ENCODE results near the gene ERC2.

ERC2 gene

DNA sequence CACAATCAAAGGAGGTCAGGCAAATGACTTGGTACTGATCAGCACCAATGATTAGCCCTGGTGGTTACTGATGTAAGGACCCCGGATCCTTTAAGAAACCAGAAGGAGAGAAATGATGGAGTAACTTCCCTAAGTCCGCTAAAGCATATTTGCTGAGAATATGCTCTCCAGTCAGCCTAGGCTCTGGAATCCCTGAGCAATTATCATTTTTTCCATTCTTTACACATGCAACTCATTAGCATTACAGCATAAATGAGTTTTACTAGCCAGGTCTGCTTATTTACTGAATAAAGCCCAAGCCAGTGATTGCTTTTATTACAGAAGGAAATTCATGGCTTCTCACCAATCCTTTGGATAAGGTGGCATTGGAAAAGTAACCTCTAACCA lies 842.0 kb downstream of the ERC2 start:
- DNase-seq = no peak

DNA sequence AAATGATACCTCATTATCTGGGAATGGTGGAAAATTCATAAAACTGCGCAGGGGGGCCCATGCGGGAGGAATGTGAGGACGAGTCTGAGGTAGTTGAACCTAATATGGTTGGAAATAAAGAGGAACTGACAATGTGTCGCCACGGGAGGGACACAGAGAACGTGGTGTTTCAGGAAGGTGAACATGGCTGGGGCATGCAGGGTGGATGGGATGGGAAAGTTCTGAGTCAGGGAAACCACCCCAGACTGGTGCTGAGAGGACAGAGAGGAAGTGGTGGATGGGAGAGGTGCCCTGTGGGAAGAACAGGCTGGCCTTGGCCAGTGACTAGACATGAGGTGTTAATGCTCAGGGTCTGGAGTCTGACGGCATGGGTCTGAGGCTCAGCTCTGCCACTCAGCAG lies 844.0 kb downstream of the ERC2 start:
- no peak for DNase-seq

DNA sequence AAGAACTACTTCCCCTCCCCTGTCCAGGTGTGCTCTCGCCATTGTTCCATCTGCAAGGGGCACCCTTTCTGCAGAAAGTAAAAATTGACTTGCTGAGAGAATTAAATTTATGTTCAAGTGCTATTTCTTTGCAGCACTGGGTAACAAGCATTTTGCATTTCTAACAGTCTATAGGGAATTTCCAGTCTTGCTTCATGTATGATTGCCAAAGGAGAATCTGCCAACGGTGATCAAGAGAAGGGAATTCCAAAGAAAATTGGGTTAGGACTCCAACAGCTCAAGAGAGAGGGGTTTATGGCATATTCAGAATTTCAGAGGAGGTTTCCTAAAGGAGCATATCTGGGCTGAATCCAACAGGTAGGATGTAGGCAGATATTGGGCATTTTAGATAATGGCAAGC lies 844.5 kb downstream of the ERC2 start:
- no peak for DNase-seq

DNA sequence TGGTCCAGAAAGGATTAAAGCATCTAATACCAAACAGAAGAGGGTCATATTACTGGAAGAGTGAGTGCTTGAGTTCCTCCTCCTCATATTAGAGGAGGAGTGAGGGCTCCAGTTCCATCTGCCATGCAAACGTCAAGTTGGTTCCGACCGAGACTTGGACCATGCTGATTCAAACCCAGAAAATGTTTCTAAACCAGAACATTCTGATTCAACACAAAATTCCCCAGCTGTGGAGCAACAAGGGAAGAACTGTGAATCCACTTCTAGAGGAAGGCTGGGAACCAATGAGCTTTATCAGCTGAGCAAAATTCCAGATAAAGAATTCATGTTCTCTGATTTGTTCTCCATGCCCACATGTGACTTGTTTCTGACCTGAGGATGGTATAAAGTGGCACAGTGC lies 845.5 kb downstream of the ERC2 start:
- no peak for DNase-seq

DNA sequence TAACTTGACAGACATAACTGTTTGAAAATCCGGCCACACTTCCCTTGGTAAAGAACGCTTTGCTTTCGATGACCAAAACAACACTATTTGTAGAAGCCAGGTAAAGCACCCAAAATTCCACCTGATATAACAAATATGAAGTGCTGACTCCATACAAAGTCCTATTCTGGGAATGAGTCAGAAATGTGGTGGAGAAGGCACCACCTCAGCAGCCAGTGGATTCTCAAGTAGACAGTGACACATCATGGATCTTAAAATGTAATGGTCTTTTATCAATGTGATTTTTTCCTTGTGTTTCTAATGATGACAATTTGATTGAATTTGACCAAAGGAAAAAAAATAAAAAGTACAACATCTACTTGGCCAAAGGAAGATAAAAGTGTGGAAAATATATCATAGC lies 846.2 kb downstream of the ERC2 start:
- no peak for DNase-seq

DNA sequence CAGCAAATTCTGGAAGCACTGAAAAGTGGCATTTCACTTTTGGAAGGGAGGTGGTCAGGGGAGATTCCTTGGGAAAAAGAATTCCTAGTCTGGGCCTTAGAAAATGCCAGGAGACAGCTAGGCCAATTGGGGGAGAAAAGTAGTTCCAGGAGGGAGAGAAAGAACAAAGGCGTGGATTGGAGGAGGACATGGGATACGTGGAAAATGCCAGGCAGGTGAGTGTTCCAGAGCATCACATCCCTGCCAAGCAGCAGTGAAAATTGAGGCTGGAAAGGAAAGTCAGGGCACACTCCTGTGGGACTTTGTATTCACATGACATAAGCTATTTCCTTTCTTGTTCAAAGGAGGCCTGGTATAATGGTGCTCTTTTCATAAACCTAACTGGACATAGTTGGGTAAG lies 846.6 kb downstream of the ERC2 start:
- no peak for DNase-seq

DNA sequence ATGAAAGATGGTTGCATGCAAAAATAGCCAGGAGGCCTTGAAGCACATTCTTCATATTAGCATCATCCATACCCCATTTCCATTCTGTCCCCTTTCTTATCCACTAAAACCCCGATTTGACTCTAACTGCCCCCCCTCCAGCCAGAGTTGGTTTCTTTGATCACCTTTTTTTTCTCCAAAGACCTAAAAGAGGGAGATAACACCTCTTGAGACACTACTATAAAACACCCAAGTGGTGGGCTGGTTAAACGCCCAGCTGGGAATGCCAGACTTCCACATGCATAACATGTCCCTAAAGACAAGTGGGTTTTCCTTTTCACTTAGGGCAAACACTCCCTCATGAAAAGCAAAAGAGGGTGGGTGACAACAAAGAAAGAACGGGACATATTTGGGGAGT lies 847.2 kb downstream of the ERC2 start:
- no peak for DNase-seq

DNA sequence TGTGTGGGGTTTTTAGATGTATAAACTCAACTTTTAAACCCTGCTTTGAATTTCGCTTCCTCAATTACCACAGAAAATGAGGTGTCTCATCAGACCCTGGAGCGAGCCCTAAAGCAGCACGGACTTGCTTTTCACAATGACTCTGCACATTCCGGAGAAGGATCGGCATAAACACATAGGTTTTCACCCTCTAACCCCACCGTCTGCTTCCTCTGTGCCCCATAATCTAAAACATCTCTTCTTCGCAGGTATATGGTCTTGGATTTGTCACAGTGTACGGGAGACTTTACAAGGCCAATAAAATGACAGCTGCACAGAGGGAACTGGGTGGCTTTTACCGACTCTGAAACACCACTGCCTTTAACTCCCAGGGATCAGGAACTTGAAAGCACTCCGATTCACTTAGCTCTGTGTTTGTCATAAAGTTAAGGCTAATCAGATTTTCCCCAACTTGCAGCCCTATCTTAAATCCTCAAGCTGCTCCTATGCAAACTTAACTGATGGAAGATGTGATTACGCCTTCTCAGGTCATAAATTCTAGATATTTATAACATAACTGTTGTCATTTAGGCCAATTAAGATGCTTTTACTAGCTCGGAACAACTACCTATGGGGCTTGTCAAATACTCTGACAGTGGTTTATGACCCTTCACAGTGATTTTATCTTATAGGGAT lies 847.8 kb downstream of the ERC2 start:
- no peak for DNase-seq

DNA sequence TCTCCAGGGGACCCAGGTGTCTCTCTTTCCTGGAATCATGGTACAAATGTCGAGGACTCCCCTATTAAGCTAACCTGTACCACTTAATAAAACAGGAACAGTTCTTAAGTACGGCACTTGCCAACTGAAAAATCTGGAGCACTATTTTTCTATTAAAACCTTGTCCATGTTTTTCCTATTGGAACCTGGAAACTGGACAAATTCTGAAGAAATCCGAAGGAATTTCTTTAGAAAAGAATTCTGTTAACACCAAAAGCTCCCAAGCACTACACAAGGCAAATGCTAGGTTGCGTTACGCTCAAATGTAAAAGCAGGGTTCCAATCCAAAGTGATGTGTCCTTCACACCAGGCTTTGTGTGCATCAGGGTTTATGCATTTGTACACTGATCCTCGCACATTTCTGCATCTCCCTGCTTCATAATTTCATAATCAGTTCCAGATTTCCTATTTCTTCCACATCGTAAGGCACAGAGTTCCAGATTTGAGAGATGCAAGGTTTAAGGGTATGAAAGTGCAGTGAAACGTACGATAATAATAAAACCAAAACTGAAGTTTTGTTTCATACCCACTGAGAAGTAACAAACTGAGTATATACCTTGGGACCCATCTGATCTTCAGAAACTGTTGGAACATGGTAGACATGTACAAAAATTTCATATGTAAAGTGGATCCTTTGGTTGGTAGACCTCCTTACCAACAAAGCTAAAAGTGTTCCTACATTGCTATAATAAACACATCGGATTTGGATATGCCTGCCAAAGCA lies 849.0 kb downstream of the ERC2 start:
- no peak for DNase-seq

DNA sequence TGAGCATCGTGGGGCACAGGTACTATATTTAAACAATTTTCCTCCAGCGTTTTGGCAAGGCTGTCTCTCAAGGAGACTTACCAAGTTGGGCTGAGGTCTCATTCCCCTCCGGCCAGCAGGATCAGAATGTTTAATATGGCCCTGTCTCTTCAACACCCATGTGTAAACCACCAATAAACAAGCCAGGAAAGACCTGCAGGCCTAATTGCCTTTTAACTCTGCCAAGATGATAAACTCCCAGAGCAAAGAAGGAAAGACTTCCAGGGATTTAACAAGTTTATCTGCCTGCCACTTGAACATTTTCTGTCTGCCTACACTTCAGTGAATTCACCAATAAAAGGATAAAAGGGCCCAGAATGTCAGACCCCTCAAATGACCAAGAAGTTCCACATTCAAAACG lies 850.9 kb downstream of the ERC2 start:
- no peak for DNase-seq

DNA sequence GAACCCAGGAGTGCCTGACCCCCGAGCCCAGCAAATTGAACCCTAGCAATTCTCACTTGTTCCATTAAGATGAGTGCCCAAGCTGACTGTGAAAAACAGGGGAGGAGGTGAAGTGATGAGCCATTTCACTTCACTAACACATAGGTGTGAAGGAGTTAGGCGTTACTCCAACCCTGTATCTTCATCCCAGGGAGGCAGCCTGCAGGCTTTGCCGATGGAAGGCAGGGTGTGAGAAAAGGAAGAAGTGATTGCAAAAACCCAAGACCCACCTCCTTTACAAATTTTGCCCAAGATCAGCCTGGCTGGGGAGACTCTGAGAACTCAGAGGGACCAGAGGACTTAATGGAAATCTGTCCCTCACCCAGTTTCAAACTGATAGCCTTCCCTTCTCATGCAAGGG lies 851.5 kb downstream of the ERC2 start:
- DNase-seq = no peak

DNA sequence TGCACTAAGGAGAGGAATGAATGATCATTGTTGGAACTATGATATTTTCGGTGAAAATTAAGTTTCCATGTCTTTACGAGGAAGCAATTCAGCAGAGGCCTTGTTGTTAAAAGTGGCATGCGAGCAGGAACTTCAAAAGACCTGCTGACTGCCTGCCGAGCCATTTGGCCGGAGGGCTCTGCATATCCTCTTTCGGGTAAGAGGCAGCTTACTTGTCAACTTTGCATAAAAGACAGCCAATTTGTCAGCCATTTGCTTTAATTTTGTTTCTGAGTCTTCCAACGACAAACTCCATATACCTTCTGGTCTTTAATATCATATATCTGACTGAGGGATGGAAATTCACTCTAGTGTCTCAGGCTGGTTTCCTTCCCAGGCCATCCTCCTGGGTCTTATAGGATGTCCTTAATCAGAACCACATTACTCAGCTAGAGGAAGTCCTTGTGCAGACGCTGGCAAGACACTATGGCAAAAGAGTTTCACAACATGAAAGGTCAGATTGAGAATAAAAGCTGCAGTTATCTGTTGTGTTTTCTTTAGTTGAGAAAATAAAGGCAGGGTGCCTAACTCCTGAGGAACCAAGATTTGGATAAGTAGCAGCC lies 852.5 kb downstream of the ERC2 start:
- no peak for DNase-seq

DNA sequence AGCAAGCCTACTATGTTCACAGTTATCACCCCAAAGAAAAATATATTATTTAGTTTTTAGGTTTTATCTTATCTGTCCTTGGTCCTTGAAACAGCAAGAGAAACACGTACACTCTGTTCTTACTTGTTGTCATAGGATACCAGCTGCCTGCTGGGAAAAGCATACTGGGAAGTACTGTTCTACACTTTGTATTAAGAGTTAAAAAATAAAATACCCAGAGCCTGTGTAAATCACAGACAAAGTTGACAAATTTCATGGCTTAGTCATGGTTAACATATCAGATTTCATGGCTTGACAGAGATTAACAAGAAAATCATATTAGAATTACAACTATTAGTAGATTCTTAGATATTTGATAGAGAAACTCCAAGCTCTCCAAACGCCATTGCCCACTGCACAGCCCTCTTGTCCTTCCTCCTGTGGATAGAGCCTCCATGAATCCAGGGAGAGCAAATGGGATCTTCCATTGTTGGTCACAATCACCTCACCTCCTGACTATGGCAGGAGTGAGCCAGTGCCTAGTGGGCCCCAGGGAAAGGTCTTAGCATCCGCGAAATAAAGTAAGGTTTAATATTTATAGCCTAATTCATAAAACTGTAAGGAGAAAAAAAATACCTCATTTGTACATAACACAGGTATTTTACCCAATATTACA lies 853.1 kb downstream of the ERC2 start:
- no peak for DNase-seq

DNA sequence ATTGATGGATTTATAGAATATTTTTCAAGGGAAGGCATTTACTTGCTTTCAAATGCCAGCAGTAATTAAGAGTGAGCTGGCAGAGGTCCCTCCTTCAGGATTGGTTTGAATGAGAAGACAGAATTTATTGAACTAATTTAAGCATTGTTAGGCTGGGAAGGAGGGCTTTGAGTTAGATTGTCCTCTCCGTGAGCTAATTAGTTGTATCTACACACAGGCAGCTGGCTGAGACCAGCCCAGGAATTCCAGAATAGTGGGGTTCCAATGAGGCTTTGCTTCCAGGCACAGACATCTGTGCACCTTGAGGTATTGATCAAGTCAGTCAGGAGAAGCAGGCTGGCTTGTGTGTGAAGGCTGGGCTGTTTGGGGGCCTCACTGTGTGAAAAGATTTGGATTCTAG lies 857.1 kb downstream of the ERC2 start:
- DNase-seq = no peak

DNA sequence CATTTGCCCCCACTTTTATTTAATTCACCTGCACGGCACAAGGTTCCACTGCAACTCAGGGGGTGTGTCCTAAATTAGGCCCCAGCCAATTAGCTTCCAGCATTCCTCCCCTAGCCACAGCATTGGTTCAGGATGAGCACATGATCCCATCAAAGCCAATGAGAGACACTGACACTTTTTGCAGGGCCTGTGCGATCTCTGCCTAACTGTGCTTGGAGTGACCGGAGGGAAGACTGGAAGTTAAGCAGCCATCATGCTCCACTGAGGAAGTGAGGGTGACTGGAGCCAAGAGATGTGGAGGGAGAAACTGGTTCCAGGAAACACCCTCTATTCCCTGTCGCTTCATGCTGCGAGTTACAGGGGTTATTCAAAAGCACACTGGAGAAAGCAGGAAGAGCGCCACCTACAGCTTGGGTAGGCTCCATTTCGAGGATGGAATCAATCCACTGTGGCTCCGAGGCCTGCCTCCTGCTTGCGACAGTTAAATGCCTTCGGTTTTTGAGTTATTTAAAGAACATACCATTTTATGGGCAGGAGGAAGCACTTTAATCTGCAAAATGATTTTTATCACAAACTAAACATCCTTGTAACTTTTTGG lies 858.9 kb downstream of the ERC2 start:
- DNase-seq = no peak

DNA sequence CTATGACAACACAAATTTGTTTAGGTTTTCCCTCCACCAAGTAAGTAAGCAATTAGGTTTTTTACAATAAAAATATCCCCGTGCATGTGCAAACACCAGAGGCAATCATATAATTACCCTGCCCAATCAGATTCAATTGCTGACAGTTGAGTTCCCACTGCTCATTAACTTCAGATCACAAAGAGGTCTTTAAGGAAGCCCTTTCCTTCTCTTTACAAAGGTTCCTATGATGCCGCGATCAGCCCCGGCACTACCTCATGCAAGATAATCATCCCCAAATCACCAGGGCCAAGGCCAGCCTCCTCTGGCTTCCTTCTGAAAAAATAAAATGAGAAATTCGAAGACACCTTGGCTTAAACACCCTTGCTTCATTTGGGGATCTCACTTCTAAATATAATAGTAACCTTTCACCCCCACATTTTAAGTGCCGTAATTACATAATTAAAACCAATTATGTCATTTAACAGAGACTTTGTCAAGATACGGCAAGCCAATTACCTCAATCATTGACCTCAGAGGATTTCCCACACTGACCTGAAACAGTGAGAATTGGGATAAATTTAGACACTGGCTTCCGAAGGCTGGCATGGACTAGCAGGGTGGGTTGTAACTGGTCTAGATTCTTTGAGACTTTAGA lies 859.8 kb downstream of the ERC2 start:
- DNase-seq = peak; percentile 66

DNA sequence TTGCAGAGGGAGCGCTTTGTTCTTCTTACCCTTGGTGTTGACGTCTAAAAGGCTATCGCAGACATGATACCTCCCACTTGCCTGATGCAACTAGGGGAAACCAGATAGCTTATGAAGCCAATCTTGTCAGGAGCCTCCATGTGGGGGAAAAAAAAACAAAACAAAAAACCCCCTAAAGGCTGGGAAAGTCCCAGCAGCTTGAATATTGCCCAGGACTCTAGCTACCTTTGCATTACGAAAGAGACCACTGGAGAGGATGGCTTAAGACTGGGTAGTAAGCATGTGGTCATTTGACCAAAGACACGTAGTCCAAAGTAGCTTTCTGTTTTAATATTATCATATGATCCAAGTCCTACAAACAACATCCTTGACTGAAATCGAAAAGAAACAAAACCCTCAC lies 860.4 kb downstream of the ERC2 start:
- no peak for DNase-seq

DNA sequence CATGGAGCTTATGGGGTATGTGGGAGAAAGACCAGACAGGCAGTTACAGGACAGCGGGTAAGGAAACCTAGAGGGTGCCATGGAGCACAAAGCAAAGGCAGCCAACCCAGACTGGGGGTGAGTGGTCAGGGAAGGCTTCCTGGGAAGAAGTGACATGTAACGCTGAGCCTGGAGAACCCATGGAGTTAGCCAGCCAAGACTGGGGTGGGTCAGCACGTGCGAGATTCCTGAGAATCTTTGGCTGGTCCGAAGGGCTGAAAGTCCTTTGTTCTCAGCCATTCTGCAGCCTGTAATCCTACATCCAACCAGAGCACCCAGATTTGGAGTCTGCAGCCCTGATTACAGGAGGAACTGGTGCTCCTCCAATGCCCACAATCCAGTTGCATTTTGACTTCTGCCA lies 861.1 kb downstream of the ERC2 start:
- no peak for DNase-seq

DNA sequence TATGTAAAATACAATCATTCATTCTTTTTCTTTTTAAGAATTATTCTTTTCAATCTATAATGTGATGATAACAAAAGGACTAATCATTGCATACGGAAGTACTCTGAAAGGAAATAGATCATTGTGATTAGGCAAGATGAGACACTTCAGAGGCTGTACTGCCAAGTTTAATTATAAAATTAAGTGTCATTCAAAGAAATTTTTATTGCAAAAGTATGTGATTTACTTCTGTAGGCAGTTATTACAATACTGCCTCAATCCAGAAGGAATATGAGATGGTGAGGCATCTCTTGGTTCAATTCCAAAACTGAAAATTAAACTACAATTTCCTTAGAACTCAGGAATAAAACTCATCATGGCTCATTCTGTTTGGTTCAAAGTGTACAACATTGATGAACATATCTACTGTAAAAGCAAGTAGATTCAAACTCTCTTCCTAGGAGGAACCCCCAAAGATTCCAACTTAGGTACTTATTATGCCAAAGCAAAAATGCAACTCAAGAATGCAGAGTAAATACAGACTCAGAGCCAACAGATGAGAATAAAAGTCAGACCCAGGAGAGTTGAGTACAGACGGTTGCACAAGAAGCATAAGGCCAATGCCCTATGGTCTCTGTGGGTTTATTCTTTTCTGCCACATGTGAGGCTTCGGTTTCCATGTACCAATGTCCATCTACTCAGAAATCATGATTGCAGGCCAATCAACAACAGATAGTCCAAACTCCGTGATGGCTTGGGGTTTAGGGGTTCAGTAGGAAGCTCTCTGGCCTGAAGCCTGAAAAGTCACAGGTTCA lies 862.6 kb downstream of the ERC2 start:
- no peak for DNase-seq

DNA sequence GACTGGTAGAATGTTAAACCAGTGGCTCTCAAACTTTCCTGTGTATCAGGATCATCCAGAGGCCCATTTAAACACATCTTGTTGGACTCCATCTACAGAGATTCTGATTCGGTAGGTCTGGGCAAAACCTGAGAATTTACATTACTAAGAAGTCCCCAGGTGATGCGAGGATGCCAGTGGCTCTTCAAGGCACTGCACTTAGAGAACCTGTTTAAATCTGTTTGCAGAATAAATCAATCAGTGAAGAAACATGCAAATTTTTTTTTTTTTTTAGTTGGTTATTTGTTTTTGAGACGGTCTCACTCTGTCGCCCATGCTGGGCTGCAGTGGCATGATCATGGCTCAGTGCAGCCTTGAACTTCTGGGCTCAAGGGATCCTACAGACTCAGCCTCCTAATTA lies 863.4 kb downstream of the ERC2 start:
- DNase-seq = no peak

DNA sequence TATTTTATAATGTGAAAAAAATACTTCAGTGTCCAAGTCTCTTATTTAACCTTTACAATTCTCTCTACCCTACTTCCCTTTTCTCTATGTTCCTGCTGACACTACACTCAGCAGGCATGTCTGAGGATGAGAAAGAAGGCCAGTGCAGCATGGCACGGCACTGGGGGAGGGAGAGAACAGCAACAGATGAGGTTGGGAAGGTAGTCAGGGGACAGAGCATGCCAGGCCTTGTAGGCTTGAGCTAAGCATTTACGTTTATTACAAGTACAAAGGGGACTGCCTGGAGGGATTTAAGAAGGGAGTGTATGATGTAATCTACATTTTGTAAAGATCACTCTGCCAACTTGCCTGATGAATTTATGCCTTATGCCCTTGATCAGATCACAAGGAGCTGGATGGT lies 863.9 kb downstream of the ERC2 start:
- no peak for DNase-seq

DNA sequence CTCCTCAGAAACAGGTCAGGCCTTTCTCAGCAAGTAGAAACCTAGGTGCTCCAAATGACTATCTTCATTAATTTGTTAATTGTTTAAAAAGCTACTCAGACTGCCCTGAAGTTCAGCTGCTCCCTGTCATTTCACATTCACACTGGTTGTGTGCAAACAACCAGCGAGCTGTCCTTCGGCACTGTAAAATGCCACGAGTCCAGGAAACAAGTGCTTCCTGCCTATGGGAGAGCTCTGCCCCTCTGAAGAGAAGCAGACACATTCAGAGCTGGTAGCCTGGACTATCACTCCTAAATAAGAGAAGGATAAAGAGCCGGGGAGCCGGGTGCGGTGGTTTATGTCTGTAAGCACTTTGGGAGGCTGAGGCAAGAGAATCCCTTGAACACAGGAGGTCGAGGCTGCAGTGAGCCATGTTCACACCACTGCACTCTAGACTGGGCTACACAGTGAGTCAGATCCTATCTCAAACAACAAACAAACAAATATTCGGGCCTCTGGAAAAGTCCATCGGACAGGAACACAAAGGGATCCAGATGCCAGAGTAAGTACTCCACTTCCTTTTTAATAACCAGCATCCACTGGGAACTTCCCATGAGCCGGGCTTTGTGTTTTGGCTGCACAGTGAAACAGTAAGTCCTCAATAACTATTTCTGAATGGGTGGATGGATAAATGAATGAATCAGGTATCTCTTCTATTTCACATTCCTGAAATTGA lies 866.7 kb downstream of the ERC2 start:
- no peak for DNase-seq

Measured in COR-L47 (cell line).